Upper lobe of left lung (tissue), 4 donors: ENCODE results near the gene UPK3A.
A peak's percentile ranks its signal among the peaks of the same experiment; 100 is the strongest.

ENCODE experiments used
- CTCF ChIP-seq, 6 experiments: fragments of 450-650 bp in 4 of 6; fragments of 200-600 bp in 2 of 6; sonication (generic) in 2 of 6; IDR thresholded peaks; one replicate each; pipeline ENCODE4 v1.5.1; 2016 to 2019; ENCODE audit warnings: antibody characterized with exemption in 6 of 6
- EP300 ChIP-seq, 4 donors: sonication (generic); formaldehyde crosslinking; IDR thresholded peaks; one replicate each; pipeline ENCODE4 v1.5.1; 2017; ENCODE audit warnings: antibody characterized with exemption in 4 of 4, control low read depth in 2 of 4
- POLR2A ChIP-seq, 4 donors: fragments of 450-650 bp; IDR thresholded peaks; one replicate each; pipeline ENCODE4 v1.5.1; 2016 to 2017; ENCODE audit warnings: antibody characterized with exemption in 4 of 4, mild to moderate bottlenecking in 2 of 4
- POLR2AphosphoS5 ChIP-seq, 2 donors: sonication (generic); formaldehyde crosslinking; IDR thresholded peaks; one replicate each; pipeline ENCODE4 v1.5.1; 2017; ENCODE audit warnings: antibody characterized with exemption in 2 of 2

- TF ChIP-seq POLR2A (IDR thresholded peaks at IDR 0.05) (no peak), CTCF (IDR thresholded peaks at IDR 0.05) (peak in 1 of 6 experiments; percentile 18), POLR2AphosphoS5 (IDR thresholded peaks at IDR 0.05) (no peak), EP300 (IDR thresholded peaks at IDR 0.05) (no peak)
Observed at GRCh38 chr22:45335021-45335818, 50.5 kb downstream of the UPK3A start.
